ENCODE measurements around the gene NAP1L4.

Gene NAP1L4

GRCh38 chr11:2992234-2992996, at the start of gene NAP1L4:
NAP1L4 (minus strand) TSS chr11:2992329; CDS start chr11:2979220, 13,109 bp downstream.
- no peaks in the 10 kb centered on the region for H3K9me2 ChIP-seq (ENCODE audit: low read depth, low read length)
- H3K4me3 ChIP-seq (ENCODE audit: low read depth, low read length, poor library complexity, severe bottlenecking), result peak within 1 kb of the TSS; percentile 88
- no peak for TF ChIP-seq CTCF (IDR thresholded peaks at IDR 0.05; ENCODE audit: low read length)
- TF ChIP-seq EZH2 (IDR thresholded peaks at IDR 0.05; ENCODE audit: borderline replicate concordance, low read length), result no peak
- H3K9ac ChIP-seq (ENCODE audit: low read length), result peak within 1 kb of the TSS; percentile 94
- H3K27ac ChIP-seq (ENCODE audit: low read depth, low read length, poor library complexity, severe bottlenecking), result peak within 1 kb of the TSS; percentile 79
- H4K20me1 ChIP-seq (ENCODE audit: insufficient read depth, low read length), result no peaks in the 10 kb centered on the region
- peaks cover 43% of the 10 kb centered on the region for H3K79me2 ChIP-seq (ENCODE audit: insufficient read depth, low read length)
- H2AFZ ChIP-seq (ENCODE audit: low read length), result 0 out of 2 replicates have a peak within 1 kb of the TSS, but pooled peaks have one; percentile 7
- H3K27me3 ChIP-seq (ENCODE audit: insufficient read depth, low read length), result no peaks in the 10 kb centered on the region
- no peaks in the 10 kb centered on the region for H3K9me3 ChIP-seq (ENCODE audit: low read length)
- H3K36me3 ChIP-seq (ENCODE audit: insufficient read depth, low read length), result peaks cover 6% of the 10 kb centered on the region; the same call in 1 of the 2 replicates
- no peaks in the 10 kb centered on the region for H3F3A ChIP-seq (ENCODE audit: insufficient read depth, low read length)
- H3K4me1 ChIP-seq (ENCODE audit: insufficient read depth, low read length, severe bottlenecking), result peaks cover 47% of the 10 kb centered on the region
- peak within 1 kb of the TSS; percentile 93 for H3K4me2 ChIP-seq (ENCODE audit: low read length)

DNA sequence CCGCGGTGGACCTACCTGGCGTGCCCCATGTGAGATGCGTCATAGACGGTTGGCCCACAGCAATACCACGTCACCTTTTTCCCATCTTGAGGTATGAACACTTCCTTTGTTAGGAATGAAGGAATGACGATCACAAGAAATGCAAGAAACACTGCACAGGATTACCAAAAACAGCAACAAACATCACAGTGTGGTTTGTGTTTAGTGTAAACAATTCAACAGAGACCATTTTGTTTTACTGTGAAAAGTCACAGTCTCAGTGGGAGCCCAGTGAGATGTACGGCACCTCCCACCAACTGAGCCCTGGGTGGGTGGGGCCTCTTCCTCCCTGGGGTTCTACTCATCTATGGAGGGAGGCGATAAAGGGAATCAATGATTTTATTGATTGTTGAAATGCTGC, 48.8 kb upstream of the NAP1L4 start:
- Histone ChIP-seq H3K4me3 (ENCODE audit: low read depth, low read length, poor library complexity, severe bottlenecking) (no peak overlapping the region), H3K9me2 (ENCODE audit: low read depth, low read length) (no peaks in the 10 kb centered on the region), H3K4me1 (ENCODE audit: insufficient read depth, low read length, severe bottlenecking) (peaks cover 19% of the 10 kb centered on the region), H3K27ac (ENCODE audit: low read depth, low read length, poor library complexity, severe bottlenecking) (no peak overlapping the region), H4K20me1 (ENCODE audit: insufficient read depth, low read length) (no peaks in the 10 kb centered on the region), H2AFZ (ENCODE audit: low read length) (no peak overlapping the region), H3K9me3 (ENCODE audit: low read length) (no peaks in the 10 kb centered on the region), H3K36me3 (ENCODE audit: insufficient read depth, low read length) (peaks cover 51% of the 10 kb centered on the region), H3K27me3 (ENCODE audit: insufficient read depth, low read length) (no peaks in the 10 kb centered on the region), H3K4me2 (ENCODE audit: low read length) (no peak overlapping the region), H3K9ac (ENCODE audit: low read length) (no peak overlapping the region), H3F3A (ENCODE audit: insufficient read depth, low read length) (no peaks in the 10 kb centered on the region), H3K79me2 (ENCODE audit: insufficient read depth, low read length) (no peaks in the 10 kb centered on the region)
- no peak for TF ChIP-seq CTCF (IDR thresholded peaks at IDR 0.05; ENCODE audit: low read length)

- Histone ChIP-seq H3K9me2 (ENCODE audit: low read depth, low read length) (no peaks in the 10 kb centered on the region), H3F3A (ENCODE audit: insufficient read depth, low read length) (no peaks in the 10 kb centered on the region), H2AFZ (ENCODE audit: low read length) (no peak overlapping the region), H3K27ac (ENCODE audit: low read depth, low read length, poor library complexity, severe bottlenecking) (no peak overlapping the region), H3K4me2 (ENCODE audit: low read length) (no peak overlapping the region), H3K79me2 (ENCODE audit: insufficient read depth, low read length) (no peaks in the 10 kb centered on the region), H3K36me3 (ENCODE audit: insufficient read depth, low read length) (peaks cover 62% of the 10 kb centered on the region), H3K4me1 (ENCODE audit: insufficient read depth, low read length, severe bottlenecking) (peaks cover 26% of the 10 kb centered on the region), H3K4me3 (ENCODE audit: low read depth, low read length, poor library complexity, severe bottlenecking) (no peak overlapping the region), H3K27me3 (ENCODE audit: insufficient read depth, low read length) (no peaks in the 10 kb centered on the region), H4K20me1 (ENCODE audit: insufficient read depth, low read length) (no peaks in the 10 kb centered on the region), H3K9me3 (ENCODE audit: low read length) (no peaks in the 10 kb centered on the region), H3K9ac (ENCODE audit: low read length) (no peak overlapping the region)
- TF ChIP-seq CTCF (IDR thresholded peaks at IDR 0.05; ENCODE audit: low read length) (no peak), EZH2 (IDR thresholded peaks at IDR 0.05; ENCODE audit: borderline replicate concordance, low read length) (no peak)
Measured at GRCh38 chr11:3037945-3038271, 45.8 kb upstream of the NAP1L4 start.

Measured in OCI-LY1 (cell line).